ENCODE measurements around the gene DR1.

DNA sequence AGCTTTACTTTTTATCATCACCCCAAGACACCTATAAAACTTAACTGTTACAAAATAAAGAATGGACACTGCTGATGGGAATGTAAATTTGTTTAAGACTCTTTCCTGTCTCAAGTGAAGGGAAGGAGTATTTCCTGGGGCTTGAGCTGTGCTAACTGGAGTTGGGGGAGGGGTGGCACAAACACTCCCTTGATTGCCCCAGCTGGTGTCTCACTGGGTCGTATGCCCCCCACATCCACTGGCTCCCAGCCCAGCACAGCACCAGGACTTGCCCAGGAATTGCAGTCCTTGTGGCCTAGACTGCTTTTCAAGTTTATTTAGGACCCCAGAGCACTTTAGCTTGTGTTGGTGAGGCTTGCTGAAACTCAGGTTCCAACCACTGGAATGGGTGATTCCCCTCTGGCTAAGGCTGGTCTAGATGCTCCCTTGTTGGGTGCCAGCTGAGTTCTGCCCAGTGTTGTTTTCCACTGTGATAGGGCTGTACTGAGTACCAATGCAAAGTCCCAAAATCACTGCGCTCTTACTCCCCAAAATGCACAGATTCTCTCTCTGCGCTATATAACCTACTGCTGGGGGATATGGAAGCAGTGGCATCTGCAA is 49.1 kb upstream of the DR1 start:
- TF ChIP-seq TAF15 (IDR thresholded peaks at IDR 0.05; ENCODE audit: low read depth, low read length, poor library complexity, severe bottlenecking) (no peak), YY1 (IDR thresholded peaks at IDR 0.05; ENCODE audit: insufficient read depth, insufficient replicate concordance, low read depth, low read length) (no peak), CHD2 (IDR thresholded peaks at IDR 0.05; ENCODE audit: low read depth, low read length) (no peak)
- TF ChIP-seq, protein P1, sequence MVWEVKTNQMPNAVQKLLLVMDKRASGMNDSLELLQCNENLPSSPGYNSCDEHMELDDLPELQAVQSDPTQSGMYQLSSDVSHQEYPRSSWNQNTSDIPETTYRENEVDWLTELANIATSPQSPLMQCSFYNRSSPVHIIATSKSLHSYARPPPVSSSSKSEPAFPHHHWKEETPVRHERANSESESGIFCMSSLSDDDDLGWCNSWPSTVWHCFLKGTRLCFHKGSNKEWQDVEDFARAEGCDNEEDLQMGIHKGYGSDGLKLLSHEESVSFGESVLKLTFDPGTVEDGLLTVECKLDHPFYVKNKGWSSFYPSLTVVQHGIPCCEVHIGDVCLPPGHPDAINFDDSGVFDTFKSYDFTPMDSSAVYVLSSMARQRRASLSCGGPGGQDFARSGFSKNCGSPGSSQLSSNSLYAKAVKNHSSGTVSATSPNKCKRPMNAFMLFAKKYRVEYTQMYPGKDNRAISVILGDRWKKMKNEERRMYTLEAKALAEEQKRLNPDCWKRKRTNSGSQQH (CRISPR knock-in tag; IDR thresholded peaks at IDR 0.05; ENCODE audit: low read depth), result no peak

Measured in HepG2 (cell line).